GM18502 (cell line): ENCODE results near the gene IPO4.
A peak's percentile ranks its signal among the peaks of the same experiment; 100 is the strongest.

ENCODE experiments used
- ATAC-seq: cut with Tn5 transposase; IDR thresholded peaks from one replicate; pipeline ENCODE4 v1.9.1; 2021; ENCODE audit warnings: mild to moderate bottlenecking; ENCODE audit not compliant: unreplicated experiment, poor library complexity

The IPO4 gene

DNA sequence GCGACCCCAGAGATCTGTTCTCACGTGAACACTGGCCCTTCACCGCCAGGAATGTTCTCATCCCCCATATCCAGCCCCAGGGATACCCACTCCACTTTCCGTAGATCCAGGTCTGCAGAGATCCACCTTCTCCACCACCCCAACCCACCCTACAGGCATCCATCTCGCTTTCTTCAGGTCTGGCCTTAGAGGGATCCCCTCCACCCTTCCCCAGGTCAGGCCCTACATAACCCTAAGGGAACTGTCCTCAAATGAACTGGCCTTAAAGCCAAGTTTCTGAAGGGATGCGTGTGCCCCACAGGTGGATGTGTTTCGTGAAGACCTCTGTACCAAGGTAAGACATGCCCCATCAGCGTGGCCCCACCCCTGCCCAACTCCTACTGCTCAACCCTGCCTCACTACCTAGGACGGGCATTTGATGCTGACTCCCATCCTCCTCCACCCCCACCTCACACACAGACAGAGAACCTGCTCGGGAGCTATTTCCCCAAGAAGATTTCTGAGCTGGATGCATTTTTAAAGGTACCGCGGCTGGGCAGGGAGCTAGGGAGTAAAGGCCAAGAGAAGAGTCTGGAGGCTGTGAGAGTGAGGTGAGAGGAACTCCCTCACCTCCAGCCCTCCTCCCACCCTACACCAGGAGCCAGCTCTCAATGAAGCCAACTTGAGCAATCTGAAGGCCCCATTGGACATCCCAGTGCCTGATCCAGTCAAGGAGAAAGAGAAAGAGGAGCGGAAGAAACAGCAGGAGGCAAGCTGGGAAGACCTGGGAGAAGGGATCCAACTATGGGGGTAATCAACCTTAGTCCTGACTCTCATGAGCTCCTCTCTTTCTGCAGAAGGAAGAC is 51.7 kb downstream of the IPO4 start:
- ATAC-seq, result no peak

- ATAC-seq, result peak; percentile 86
Measured at GRCh38 chr14:24135834-24136683, 52.6 kb downstream of the IPO4 start, which contains the start of gene PSME1. Gene PSME1 (plus strand): TSS chr14:24136194. CDS start chr14:24136263, 69 bp downstream.

DNA sequence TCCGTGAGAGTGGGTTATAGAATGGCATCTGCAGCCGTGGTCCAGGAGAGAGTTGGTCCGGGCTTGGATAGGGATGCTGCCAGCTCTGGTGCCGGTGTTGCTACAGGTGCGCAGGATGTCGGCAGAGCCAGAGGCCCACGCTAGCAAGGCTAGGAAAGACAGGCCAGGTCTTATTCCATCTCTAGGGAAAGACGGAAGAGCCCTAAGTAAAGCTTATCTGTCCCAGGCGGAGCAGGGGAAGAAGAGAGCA is 53.1 kb downstream of the IPO4 start:
- peak; percentile 5 for ATAC-seq

GRCh38 chr14:24133735-24134134 is 54.9 kb downstream of the IPO4 start:
- ATAC-seq, result no peak

DNA sequence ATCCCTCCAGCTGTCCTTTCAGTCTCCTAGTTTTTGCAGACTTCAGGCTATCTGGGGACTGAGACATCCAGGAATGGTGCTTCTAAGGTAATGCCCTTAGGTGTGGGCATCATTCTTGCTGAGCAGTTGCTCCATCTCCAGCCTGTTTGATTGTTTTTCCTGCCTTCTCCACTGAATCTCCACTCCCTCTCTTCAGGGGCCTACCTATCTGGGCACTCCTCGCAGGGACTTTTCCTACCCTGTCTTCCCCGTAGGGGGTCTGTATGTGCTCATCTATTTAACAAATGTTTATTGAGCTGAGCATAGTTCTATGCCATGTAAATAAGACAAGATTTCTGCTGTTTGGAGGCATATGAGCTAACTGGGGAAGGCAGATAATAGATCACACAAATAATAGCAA is 55.6 kb downstream of the IPO4 start:
- ATAC-seq, result no peak

- no peak for ATAC-seq
Measured at GRCh38 chr14:24132061-24132685, 56.4 kb downstream of the IPO4 start.

- no peak for ATAC-seq
Measured at GRCh38 chr14:24131549-24131966, 57.1 kb downstream of the IPO4 start.

GRCh38 chr14:24130717-24131548 is 57.7 kb downstream of the IPO4 start:
- no peak for ATAC-seq

GRCh38 chr14:24130380-24130716 is 58.3 kb downstream of the IPO4 start, which contains the start of gene FITM1:
Gene FITM1 (plus strand): TSS chr14:24130659. CDS start chr14:24131564, 905 bp downstream.
- ATAC-seq, result no peak
